ENCODE data around the gene ATXN7. TPM values are rescaled to one million over a fixed set of nuclear protein-coding genes. Genes with fewer than 3 reads are reported as not detected.
A peak's percentile ranks its signal among the peaks of the same experiment; 100 is the strongest.

The ATXN7 gene
- total RNA-seq, 2 experiments from 2014 or later, result 59.5 to 61.2 TPM

- Mint-ChIP-seq H3K27me3 (no peaks in the 10 kb centered on the region), H3K4me3 (no peak overlapping the region), H3K9me3 (no peaks in the 10 kb centered on the region), H3K4me1 (peaks cover 36% of the 10 kb centered on the region), H3K36me3 (ENCODE audit: low read depth) (peaks cover 63% of the 10 kb centered on the region), H3K27ac (peak overlapping the region; percentile 60)
- ChIA-PET CTCF (interaction anchor here (0.6 to 2.7 kb wide), 14 partner anchors 12 to 326 kb away, joined by 3 to 25 read pairs (median 4); partner anchors contain the start of gene PSMD6), POLR2A (interaction anchor here (1.2 to 6.6 kb wide), 10 partner anchors 9 to 97 kb away, joined by 3 to 46 read pairs (median 8); partner anchors contain the start of genes PSMD6 and SCAANT1)
- no peak for DNase-seq
Observed at GRCh38 chr3:64008487-64009351, 145.1 kb downstream of the ATXN7 start.

- DNase-seq, result no peak
- H3K4me1 Mint-ChIP-seq, result peaks cover 39% of the 10 kb centered on the region
- H3K27me3 Mint-ChIP-seq, result no peaks in the 10 kb centered on the region
- H3K4me3 Mint-ChIP-seq, result no peak overlapping the region
- H3K9me3 Mint-ChIP-seq, result no peaks in the 10 kb centered on the region
- ChIA-PET CTCF (interaction anchor here (0.8 to 2.7 kb wide), 4 partner anchors 14 to 46 kb away, joined by 3 to 25 read pairs (median 8); partner anchors contain the start of gene PSMD6), POLR2A (interaction anchor here (1.6 to 6.6 kb wide), 6 partner anchors 10 to 34 kb away, joined by 4 to 46 read pairs (median 10); partner anchors contain the start of gene PSMD6)
- H3K36me3 Mint-ChIP-seq (ENCODE audit: low read depth), result peaks cover 71% of the 10 kb centered on the region
- H3K27ac Mint-ChIP-seq, result peak overlapping the region; percentile 60
Observed at GRCh38 chr3:64009528-64009927, 145.9 kb downstream of the ATXN7 start.

- H3K4me1 Mint-ChIP-seq, result peaks cover 42% of the 10 kb centered on the region
- POLR2A ChIA-PET, result interaction anchor here (1.1 to 6.6 kb wide), 4 partner anchors 12 to 99 kb away, joined by 3 to 46 read pairs (median 4); partner anchors contain the start of gene PSMD6
- no peaks in the 10 kb centered on the region for H3K27me3 Mint-ChIP-seq
- DNase-seq, result no peak
- H3K4me3 Mint-ChIP-seq, result no peak overlapping the region
- CTCF ChIA-PET, result interaction anchor here (1.0 to 2.6 kb wide), 4 partner anchors 13 to 48 kb away, joined by 3 to 12 read pairs (median 4); partner anchors contain the start of gene PSMD6
- no peak overlapping the region for H3K27ac Mint-ChIP-seq
- H3K36me3 Mint-ChIP-seq (ENCODE audit: low read depth), result peaks cover 77% of the 10 kb centered on the region
- no peaks in the 10 kb centered on the region for H3K9me3 Mint-ChIP-seq
Observed at GRCh38 chr3:64010199-64010598, 146.5 kb downstream of the ATXN7 start.

DNA sequence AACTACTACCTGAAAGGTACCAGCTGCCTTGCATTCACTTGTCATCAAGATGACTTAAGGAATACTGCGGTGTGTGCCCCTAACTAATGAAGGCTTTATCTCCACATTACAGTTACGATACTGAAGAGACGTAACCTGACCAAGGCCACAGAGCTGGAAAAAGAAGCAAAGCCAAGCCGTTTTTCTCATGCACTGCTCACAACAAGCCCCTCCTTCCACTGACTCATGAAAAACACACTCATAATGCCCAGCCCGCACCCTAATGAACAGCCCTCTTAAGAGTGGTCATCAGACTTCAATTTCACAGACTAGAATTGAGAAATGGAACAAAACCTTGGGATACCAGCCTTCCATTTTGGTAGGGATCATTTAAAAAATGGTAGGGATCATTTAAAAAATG, 148.0 kb downstream of the ATXN7 start:
- H3K36me3 Mint-ChIP-seq (ENCODE audit: low read depth), result peaks cover 88% of the 10 kb centered on the region
- POLR2A ChIA-PET, result interaction anchor here (1.1 to 6.6 kb wide), 4 partner anchors 9 to 33 kb away, joined by 4 to 46 read pairs (median 4); partner anchors contain the start of gene PSMD6
- DNase-seq, result no peak

GRCh38 chr3:64016941-64017620, 153.4 kb downstream of the ATXN7 start:
- no peaks in the 10 kb centered on the region for H3K9me3 Mint-ChIP-seq
- ChIA-PET CTCF (no interaction called here), POLR2A (interaction anchor here (0.8 to 1.5 kb wide), 4 partner anchors 9 to 37 kb away, joined by 3 to 6 read pairs (median 3); no protein-coding TSS in a partner anchor)
- H3K27ac Mint-ChIP-seq, result no peak overlapping the region
- peaks cover 83% of the 10 kb centered on the region for H3K36me3 Mint-ChIP-seq (ENCODE audit: low read depth)
- no peaks in the 10 kb centered on the region for H3K27me3 Mint-ChIP-seq
- DNase-seq, result no peak
- peaks cover 42% of the 10 kb centered on the region for H3K4me1 Mint-ChIP-seq
- H3K4me3 Mint-ChIP-seq, result no peak overlapping the region

More for the DNA sequence above, 148.0 kb downstream of the ATXN7 start:
- no peak overlapping the region for H3K27ac Mint-ChIP-seq
- peaks cover 46% of the 10 kb centered on the region for H3K4me1 Mint-ChIP-seq
- no peaks in the 10 kb centered on the region for H3K27me3 Mint-ChIP-seq
- CTCF ChIA-PET, result interaction anchor here (2.6 kb wide), 1 partner anchor 12 kb away, joined by 12 read pairs; the partner anchor contains the start of gene PSMD6
- no peak overlapping the region for H3K4me3 Mint-ChIP-seq
- no peaks in the 10 kb centered on the region for H3K9me3 Mint-ChIP-seq

GRCh38 chr3:64019271-64019670, 155.6 kb downstream of the ATXN7 start:
- ChIA-PET POLR2A (interaction anchor here (1.0 to 1.6 kb wide), 4 partner anchors 11 to 51 kb away, joined by 3 to 4 read pairs (median 3); no protein-coding TSS in a partner anchor), CTCF (interaction anchor here (1.0 kb wide), 1 partner anchor 25 kb away, joined by 3 read pairs; no protein-coding TSS in a partner anchor)
- no peak for DNase-seq
- H3K4me3 Mint-ChIP-seq, result no peak overlapping the region
- H3K27me3 Mint-ChIP-seq, result no peaks in the 10 kb centered on the region
- no peaks in the 10 kb centered on the region for H3K9me3 Mint-ChIP-seq
- H3K4me1 Mint-ChIP-seq, result peaks cover 49% of the 10 kb centered on the region
- no peak overlapping the region for H3K27ac Mint-ChIP-seq
- peaks cover 67% of the 10 kb centered on the region for H3K36me3 Mint-ChIP-seq (ENCODE audit: low read depth)

DNA sequence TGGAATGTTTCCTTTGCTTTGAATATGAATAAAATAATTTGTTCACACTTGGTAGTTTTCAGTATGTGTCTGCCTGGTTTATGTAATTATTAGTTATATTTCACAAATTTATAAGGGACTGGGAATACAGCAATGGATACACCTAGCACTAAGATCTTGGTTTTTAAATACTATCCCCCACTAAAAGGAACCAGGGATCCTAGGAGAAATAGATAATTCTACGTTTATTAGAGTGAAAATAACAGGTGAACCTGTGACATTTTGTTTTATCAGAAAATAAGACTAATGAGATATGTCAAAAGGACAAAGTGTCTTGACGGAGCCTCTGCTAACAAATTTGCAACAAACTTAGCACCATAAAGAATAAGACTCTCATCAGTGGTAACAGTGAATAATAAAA, 156.2 kb downstream of the ATXN7 start:
- POLR2A ChIA-PET, result interaction anchor here (1.1 to 4.4 kb wide), 2 partner anchors 10 to 52 kb away, joined by 3 to 46 read pairs; no protein-coding TSS in a partner anchor
- CTCF ChIA-PET, result interaction anchor here (0.8 to 1.5 kb wide), 2 partner anchors 11 to 58 kb away, joined by 3 to 6 read pairs; no protein-coding TSS in a partner anchor
- no peak overlapping the region for H3K27ac Mint-ChIP-seq
- H3K36me3 Mint-ChIP-seq (ENCODE audit: low read depth), result peaks cover 61% of the 10 kb centered on the region
- H3K4me3 Mint-ChIP-seq, result no peak overlapping the region
- peaks cover 45% of the 10 kb centered on the region for H3K4me1 Mint-ChIP-seq
- no peaks in the 10 kb centered on the region for H3K9me3 Mint-ChIP-seq
- no peaks in the 10 kb centered on the region for H3K27me3 Mint-ChIP-seq
- DNase-seq, result no peak

GRCh38 chr3:64021922-64022321, 158.3 kb downstream of the ATXN7 start:
- no peak for DNase-seq
- ChIA-PET POLR2A (interaction anchor here (1.1 to 4.4 kb wide), 7 partner anchors 12 to 110 kb away, joined by 3 to 46 read pairs (median 9); no protein-coding TSS in a partner anchor), CTCF (interaction anchor here (0.8 to 2.1 kb wide), 6 partner anchors 14 to 110 kb away, joined by 3 to 9 read pairs (median 4); no protein-coding TSS in a partner anchor)
- H3K4me1 Mint-ChIP-seq, result peaks cover 40% of the 10 kb centered on the region
- peak overlapping the region; percentile 81 for H3K4me3 Mint-ChIP-seq
- H3K36me3 Mint-ChIP-seq (ENCODE audit: low read depth), result peaks cover 45% of the 10 kb centered on the region
- peaks cover under 1% of the 10 kb centered on the region for H3K27me3 Mint-ChIP-seq
- peak overlapping the region; percentile 86 for H3K27ac Mint-ChIP-seq
- no peaks in the 10 kb centered on the region for H3K9me3 Mint-ChIP-seq

DNA sequence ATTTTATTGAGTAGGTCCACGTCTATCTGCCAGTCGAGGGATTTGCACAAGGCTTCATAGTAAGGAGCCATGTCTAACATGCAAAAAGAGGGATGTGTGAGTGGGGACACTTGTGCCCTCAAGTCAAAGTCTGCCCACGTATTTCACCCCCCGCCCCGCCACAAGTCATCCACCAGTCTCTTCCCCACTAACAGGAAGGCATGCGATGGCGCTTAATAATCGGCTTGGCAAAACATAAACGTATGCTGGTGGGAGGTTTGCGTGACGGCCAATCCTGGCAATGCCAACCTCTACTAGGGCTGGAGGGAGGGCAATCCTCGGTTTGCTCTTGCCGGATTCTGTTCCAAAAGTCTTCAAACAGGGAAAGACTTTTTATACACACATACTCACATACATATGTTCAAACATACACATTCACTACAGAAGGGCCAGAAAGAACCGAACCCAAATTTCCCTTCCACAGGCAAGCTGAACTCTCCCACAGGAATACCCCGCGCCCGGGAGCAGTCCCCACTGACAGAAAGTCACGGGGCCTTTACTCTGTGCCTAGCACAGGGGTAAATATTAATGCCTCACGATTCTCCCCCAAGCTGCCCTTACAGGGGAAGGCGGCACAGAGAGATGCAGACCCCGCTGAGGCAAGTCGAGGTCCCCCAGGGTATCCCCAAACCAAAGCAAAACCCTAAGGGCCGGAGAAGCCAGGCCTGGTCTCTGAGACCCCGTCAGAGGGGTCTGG, 159.0 kb downstream of the ATXN7 start:
- H3K27me3 Mint-ChIP-seq, result peaks cover 7% of the 10 kb centered on the region
- H3K9me3 Mint-ChIP-seq, result no peaks in the 10 kb centered on the region
- peaks cover 38% of the 10 kb centered on the region for H3K36me3 Mint-ChIP-seq (ENCODE audit: low read depth)
- ChIA-PET POLR2A (interaction anchor here (0.7 to 4.4 kb wide), 13 partner anchors 12 to 136 kb away, joined by 3 to 46 read pairs (median 4); partner anchors contain the start of gene SCAANT1), CTCF (interaction anchor here (0.6 to 2.9 kb wide), 20 partner anchors 12 to 462 kb away, joined by 3 to 25 read pairs (median 8); partner anchors contain the start of genes ATXN7 and THOC7)
- peaks cover 35% of the 10 kb centered on the region for H3K4me1 Mint-ChIP-seq
- peak; percentile 30 for DNase-seq
- peak overlapping the region; percentile 86 for H3K27ac Mint-ChIP-seq
- peak overlapping the region; percentile 81 for H3K4me3 Mint-ChIP-seq

- peak within 1 kb of the TSS; percentile 86 for H3K27ac Mint-ChIP-seq
- H3K4me3 Mint-ChIP-seq, result peak within 1 kb of the TSS; percentile 81
- H3K4me1 Mint-ChIP-seq, result peaks cover 35% of the 10 kb centered on the region
- ChIA-PET CTCF (interaction anchor here (0.6 to 2.9 kb wide), 26 partner anchors 10 to 679 kb away, joined by 3 to 25 read pairs (median 6); partner anchors contain the start of genes ATXN7 and THOC7), POLR2A (interaction anchor here (0.7 to 4.4 kb wide), 13 partner anchors 13 to 135 kb away, joined by 3 to 46 read pairs (median 4); partner anchors contain the start of gene SCAANT1)
- H3K9me3 Mint-ChIP-seq, result no peaks in the 10 kb centered on the region
- H3K36me3 Mint-ChIP-seq (ENCODE audit: low read depth), result peaks cover 31% of the 10 kb centered on the region
- H3K27me3 Mint-ChIP-seq, result peaks cover 12% of the 10 kb centered on the region
- peak; percentile 92 for DNase-seq
Observed at GRCh38 chr3:64023187-64023860, 159.7 kb downstream of the ATXN7 start, which contains the start of gene PSMD6. Gene PSMD6, minus strand, starts transcription at chr3:64023494. Its CDS starts 75 bp downstream, at chr3:64023419.

DNA sequence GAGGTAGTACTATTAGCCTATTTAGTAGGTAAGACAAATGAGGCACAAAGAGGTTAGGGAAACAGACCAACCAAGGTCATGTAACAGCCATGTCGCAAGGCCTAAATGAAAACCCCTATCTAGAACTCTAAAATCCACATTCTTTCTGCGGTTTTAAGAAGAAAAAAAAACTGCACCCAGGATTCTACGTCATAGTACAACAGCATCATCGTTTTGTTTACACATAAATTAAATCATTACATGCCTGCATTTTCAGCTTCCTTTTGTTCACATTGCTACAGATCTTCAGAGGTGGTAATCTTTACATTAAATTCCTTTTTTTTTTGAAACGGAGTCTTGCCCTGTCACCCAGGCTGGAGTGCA, 160.2 kb downstream of the ATXN7 start:
- H3K9me3 Mint-ChIP-seq, result no peaks in the 10 kb centered on the region
- peak overlapping the region; percentile 81 for H3K4me3 Mint-ChIP-seq
- DNase-seq, result no peak
- ChIA-PET CTCF (interaction anchor here (0.6 to 2.9 kb wide), 24 partner anchors 10 to 680 kb away, joined by 3 to 25 read pairs (median 6); partner anchors contain the start of genes ATXN7 and THOC7), POLR2A (interaction anchor here (1.1 to 4.4 kb wide), 8 partner anchors 14 to 112 kb away, joined by 4 to 46 read pairs (median 8); partner anchors contain the start of gene SCAANT1)
- peaks cover 27% of the 10 kb centered on the region for H3K36me3 Mint-ChIP-seq (ENCODE audit: low read depth)
- peaks cover 16% of the 10 kb centered on the region for H3K27me3 Mint-ChIP-seq
- H3K4me1 Mint-ChIP-seq, result peaks cover 35% of the 10 kb centered on the region
- peak overlapping the region; percentile 86 for H3K27ac Mint-ChIP-seq
